Fibroblast of skin of left quadriceps (primary cell): ENCODE data around the gene NGFR.

ENCODE experiments used
- DNase-seq, 2 experiments: peaks; one replicate each; pipeline ENCODE4 v3.0.0-alpha.2; 2013; ENCODE audit warnings: low read depth in 2 of 2

NGFR gene

DNA sequence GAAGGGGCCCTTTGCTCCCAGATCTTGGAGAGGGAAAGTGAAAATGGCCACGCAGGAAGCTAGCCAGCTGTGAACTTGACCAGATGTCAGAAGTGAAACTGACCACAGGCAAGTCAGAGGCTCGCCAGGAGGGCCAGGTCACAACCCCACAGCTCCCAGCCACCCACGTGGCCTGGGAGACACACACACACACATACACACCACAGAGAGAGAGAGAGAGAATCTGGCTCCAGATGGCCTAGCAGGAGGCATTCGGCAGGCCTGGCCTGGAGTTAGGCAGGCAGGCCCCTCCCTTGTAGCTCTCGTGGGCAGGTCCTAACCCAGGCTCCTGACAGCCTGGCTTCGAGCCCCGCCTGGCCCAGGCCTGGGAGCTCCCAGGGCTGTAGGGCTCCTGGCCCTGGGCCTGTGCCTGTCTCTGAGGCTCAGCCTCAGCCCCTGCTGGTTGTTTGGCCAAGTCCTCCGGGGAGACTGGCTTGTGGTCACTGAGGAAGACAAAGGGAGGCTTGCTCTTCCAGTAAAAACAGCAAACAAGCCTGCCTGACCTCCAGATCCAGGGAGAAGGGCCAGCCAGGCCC is 20.2 kb downstream of the NGFR start:
- peak; percentile 51 to 62 for DNase-seq

DNA sequence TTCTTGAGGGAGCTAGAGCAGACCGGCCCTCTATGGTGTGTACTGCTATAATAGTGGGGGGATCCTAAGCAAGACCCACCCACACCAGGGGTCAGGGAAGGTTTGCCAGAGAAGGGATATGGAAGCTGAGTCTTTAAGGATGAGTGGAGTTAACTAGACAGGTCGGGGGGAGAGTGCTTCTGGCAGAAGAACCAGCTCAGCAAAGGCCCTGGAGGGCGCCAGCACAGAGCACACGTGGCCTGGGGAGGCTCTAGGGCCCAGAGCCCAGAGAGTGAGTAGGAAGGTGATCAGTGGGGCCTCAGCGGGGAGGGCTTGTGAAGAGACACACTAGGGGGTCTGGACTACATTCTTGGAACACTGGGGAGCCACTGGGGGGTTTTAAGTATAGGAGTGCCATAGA is 21.1 kb downstream of the NGFR start:
- no peak for DNase-seq

DNA sequence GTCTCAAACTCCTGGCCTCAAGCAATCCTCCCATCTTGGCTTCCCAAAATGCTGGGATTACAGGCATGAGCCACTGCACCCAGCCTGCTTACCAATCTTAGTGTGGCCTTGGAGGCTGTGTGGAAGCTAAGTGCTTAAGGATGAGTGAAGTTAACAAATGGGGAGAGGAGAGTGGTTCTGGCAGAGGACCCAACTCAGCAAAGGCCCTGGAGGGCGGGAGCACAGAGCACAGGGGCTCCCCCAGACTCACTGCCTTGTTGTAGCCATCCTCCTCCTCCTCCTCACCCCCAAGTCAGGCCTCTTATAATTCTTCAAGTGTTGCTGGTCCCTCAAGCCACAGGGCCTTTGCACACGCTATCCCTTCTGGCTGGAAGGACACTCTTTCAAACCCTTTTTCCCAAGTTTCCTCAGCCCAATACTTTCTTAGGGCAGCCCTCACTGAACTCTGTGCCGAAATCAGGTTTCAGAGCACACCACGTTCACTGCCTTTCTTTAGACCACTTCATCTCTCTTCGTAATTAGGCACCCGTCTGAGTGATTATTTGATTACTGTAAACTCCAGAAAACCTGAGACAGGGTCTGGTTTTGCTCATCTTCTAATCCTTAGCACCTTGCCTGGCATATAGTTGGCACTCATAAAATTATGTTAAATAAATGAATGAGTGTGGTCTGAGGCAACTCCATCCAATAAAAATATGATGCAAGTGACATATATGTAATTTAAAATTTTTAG is 23.4 kb downstream of the NGFR start:
- no peak for DNase-seq

DNA sequence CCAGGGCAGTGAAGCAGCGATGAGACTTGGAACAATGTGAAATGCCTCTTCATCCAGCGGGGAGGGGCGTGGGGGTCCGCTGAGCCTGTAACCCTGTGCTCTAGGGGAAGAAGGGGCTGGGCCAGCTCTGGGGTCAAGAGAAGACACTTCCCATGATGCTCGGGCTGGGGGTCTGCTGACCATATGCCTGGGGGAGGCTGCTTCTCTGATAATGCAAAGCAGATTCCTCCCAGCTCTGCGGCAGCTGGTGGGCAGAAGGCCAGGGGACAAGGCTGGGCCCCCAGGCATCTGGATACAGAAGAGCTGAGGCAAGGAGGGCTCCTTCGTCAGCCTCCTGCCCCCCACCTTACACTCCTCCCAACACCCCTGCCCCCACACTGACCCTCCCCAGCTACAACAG is 24.7 kb downstream of the NGFR start:
- no peak for DNase-seq

DNA sequence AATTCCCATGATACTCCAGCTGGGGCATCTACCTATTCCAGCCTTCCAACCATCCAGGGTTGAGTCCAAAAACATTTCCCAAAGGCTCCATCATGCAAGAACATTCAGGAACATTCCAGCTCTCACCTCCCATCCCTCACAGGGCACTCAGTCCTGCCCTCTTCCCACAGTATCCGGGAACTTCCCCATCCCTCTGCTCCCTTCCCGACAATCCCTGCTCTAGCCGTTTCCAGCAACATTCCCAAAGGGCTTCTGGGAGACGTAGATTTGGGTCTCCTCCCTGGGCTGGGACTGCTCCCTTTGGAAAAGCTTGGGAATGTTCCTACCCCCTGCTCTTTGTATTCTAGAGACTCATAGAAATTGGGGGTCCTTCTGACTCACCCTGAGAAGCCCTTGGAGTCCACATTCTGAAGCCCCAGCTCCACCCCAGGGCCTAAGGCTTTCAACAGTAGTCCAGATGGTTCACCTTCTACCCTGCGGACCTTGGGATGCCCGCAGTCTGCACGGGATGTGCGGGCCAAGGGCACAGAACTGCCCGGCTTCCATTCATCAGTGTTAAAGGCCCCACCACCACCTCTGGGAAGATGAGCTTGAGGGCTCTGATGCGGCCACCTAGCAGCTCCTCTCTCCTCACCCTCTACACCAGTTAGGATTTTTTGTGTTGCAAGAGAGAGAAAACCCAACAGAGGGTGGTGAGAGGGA is 25.4 kb downstream of the NGFR start:
- DNase-seq = no peak

DNA sequence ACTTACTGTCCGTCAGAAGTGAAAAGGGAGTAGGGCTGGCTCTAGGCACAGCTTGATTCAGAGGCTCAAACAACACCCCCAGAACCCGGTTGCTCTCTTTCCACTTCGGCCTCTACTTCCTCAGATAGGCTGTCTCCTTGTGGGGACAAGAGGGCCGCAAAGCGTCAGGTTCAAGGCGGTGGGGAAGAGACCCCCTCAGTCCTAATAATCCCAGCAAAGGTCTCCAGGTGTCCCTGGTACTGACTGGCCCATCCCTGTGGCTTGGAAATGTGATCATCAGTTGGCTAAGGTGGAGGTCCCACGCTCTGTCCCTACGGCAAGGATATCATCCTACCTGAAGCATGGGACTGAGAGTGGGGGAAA is 26.0 kb downstream of the NGFR start:
- DNase-seq = no peak

DNA sequence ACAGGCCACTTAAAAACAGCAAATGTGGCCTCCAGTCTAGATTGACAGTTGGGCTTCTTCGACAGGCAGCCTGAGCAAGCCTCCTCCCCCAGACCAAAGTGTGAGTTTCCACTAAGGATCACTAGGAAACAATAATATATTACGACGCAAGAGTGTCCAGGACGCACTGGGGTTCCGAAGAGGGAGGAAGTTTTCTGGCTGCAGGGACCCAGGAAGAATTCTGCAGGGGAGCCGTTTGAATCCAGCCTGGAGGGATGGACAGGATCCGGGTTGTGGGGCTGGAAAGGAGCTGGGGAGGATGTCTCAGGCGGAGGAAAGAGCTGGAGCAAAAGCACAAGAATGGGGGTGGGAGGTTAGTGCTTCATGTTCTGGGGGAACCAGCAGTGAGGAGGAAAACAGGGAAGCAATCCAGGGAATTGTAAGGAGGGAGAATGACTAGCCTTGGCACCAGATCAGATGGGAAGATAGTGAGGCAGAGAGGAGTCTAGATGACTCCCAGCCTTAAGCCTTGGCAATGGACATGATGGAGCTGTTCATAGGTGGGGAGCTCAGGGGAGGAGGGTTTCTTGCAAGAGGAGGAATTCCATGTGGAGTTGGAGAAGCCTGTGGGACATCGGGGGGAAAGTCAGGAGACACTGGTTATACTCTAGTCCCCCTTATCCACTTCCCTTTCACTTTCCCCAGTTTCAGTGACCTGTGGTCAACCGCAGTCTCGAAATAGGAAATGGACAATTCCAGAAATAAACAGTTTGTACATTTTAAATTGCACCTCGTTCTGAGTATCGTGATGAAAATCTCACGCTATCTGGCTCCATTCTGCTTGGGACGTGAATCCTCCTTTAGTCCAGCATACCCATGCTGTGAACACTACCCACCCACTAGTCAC is 26.6 kb downstream of the NGFR start:
- DNase-seq = no peak

DNA sequence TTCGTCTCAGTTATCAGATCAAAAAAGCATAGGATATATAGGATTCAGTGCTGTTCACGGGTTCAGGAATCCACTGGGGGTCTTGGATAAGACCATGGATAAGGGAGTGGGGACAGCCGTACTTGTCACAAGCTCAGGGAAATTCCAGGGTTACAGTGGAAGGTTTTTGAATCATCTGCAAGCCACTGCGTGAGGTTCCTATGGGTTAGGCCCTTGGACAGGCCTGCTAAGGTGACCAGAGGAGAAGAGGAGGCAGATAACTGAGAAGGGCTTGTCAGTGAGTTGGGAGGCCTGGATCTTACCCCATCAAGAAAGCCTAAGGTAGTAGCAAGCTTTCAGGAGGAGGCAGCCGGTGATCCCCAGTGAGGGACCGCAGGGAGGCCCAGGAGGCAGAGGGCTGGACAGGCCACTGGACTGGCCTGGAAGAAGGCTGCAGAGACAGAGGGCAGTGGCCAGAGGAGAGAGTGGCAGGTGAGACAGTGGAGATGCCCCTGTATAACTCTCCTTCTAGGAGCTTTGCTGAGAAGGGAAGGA is 27.3 kb downstream of the NGFR start:
- no peak for DNase-seq

DNA sequence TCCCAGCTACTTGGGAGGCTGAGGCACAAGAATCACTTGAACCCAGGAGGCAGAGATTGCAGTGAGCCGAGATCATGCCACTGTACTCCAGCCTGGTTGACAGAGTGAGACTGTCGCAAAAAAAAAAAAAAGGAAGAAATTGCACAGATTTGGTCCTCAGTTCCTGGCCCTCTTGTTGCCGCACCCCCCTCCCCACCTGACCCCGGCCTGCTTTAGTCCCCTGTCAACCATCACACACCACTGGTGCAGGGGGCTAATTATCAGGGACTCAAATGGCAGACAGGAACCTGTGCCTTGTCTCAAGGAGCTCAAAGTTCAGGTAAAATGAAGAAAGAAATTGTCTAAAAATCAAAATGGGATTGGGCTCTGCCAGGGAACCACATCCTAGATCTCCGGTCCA is 28.1 kb downstream of the NGFR start:
- no peak for DNase-seq

DNA sequence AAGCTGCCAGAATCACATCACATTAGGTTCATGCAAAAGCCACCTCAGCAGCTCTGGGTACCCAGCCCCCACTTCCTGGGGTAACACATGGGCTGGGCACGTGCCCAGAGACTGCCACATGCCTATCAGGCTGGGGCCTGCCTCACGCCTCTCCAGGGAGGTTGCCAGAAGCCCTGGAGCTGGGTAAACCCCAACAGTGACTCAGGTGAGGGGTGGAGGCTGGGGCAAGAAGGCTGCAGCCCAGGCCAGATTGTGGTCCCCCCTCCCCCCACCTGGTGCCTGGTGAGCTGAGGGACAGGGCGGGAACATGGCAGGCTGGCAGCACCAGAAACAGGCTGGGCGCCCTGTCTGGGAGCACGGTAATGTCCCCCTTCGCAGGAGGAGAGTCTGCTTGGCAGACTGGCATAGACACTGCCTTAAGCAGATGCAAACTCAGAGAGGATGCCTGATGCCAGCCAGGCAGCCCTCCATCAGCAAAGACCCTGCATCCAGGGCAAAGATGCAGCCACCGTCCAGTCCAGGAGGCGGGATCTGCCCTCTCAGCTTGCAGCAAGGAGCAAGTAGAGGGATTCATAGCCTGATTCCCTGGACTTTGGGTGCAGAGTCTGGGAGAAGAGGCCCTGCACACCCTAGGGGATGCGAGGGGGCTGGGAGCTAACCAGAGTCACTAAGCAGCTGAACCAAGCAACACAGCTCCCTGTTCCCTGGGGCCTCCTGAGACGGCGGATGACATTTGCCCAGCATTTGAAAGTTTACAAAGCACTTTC is 28.8 kb downstream of the NGFR start:
- no peak for DNase-seq

DNA sequence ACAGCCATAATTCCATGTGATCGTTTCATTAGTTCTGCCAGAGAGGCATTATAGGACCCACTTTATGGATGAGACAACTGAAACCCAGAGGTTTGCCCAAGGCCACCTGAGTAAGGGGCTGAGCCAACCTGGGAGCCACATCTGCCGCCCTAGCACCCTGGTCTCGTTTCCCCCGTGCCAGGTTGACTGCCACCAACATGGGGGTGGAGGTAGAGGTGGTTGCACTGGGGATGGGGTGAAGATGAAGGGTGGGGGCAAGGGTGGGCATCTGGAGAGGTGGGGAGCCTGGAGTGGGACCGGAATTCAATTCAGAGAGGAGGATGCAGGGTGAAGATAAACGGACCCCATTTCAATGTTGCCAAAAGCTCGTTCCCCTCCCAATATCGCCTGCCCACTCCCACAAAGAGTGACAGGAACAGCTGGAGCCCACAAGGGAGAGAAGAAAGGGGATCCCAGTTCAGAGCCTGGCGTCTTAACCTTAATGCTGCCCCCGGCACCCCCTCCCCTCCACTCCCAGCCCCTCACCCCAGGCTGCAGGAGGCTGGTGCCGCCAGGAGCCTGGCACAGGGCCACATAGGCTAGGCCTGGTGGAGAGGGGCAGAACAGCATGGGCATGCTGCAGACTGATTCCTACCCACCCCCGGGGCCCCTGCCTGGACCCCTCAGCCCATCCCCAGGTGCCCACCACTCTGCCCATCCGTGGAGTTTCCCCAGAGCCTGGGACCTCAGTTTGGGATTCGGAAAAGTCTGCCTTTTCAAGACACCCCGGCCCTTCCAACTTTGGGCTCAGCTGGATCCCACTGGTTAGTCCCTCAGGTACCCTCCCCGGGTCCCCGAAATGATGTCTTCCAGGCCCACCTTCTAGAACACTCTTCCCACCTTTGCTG is 29.6 kb downstream of the NGFR start:
- DNase-seq = no peak

DNA sequence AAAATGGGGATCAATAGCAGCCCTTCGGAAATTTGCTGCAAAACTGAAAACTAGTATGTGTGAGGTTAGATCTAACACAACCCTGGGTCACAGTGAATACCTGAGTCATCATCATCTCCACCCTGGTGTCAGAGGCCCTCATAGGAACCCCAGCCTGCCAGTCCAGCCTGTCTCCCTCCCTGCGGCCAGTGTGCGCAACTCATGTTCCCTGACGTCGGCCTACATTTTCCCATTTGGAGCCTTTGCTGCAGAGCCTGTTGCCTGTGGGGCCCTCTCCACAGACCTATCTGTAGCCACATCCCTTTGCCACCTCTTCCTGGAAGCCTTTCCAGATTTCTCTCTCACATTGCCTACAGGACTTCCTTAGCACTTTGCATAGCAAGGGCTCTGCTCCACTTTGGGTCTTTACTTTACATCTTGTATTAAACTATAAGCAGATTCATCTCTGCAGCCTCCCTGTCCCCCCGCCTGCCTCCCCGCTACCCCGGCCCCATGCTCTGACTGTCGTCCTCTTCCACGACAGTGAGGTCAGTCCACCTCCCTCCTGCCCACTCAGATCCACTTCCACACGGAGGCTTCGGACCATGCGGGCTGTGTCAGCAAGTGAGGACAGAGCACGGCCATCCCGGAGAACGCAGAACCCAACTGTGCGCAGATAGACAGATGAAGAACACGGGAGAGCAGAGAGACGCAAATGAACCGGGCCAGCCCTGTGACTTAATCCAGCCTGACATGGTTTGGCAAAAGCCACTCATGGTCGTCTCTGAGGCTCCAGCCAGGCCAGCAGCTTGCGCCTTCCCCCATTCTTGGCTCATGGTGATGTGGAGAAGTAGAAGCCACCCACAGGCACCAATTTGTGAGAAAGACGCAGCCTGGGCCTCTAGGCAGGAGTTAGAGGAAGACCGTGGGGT is 31.0 kb downstream of the NGFR start:
- DNase-seq = no peak

DNA sequence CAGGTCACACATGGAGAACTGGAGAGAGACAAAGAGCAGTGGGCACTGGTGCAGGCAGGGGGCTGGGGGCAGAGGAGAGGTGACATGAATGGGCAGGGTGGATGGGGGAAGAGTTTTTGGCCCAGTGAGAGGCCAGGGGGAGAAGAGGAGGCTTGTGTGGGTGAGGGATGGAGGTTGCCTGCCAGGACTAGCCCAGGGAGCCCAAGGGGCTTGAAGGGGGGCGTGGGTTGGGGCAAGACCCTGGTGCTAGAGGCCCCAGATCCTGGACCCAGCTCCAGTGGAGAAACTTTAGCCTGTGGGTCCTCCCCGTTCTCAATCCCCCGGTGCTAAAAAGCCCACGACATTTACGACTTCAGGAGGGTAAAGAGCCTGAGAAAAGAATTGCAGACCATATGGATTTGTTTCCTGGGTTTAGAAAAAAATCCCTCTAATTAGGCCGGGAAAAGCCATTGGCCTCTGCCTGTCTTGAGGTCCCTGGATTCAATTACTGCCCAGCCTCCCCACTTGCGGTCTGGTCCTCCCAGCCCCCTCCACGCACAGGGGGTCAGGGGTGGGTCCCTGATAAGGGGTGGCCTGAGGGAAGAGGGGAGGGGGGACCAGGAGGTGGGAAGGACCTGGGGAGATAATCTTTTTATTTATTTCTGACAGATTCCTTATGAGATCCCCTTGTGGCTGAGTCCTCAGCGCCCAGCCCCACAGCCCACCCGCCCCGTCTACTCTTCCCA is 33.0 kb downstream of the NGFR start:
- no peak for DNase-seq

DNA sequence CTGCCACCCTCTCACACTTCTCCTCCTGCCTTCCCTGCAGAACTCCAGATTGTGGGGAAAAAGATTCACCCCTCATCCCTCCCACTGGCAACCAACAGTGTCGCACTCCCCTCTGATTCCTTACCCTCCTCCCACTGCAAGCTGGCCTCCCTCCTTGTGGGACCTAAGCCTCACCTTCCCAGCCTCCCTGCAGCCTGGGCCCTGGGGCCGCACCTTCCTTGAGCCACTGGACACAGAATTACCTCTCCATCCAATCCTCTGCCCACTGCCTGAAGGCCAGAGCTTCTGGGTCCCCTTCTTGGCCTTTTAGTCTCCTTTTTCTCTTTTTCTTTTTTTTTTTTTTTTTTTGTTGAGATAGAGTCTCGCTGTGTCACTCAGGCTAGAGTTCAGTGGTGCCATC is 33.9 kb downstream of the NGFR start:
- DNase-seq = no peak

DNA sequence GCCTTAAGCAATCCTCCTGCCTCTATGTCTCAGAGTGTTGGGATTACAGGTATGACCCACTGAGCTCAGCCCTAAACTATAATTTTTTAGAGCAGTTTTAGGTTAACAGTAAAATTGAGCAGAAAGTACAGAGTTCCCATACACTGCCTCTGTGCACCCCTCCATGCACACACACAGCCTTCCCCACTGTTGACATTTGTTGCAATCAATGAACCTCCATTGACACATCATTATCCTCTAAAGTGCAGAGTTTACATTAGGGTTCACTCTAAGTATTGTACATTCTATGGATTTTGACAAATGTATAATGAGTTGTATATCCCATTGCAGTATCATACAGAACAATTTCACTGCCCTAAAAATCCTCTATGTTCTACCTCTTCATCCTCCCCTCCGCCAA is 35.0 kb downstream of the NGFR start:
- DNase-seq = no peak

DNA sequence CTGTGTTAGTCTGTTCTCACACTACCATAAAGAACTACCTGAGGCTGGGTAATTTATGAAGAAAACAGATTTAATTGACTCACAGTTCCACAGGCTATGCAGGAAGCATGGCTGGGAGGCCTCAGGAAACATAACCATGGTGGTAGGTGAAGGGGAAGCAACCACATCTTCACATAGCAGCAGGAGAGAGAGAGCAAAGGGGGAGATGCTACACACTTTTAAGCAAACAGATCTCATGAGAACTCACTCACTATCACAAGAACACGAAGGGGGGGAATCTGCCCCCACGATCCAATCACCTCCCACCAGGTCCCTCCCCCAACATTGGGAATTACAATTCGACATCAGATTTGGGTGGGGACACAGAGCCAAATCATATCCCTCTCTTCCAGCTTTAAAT is 48.8 kb downstream of the NGFR start:
- DNase-seq = no peak

DNA sequence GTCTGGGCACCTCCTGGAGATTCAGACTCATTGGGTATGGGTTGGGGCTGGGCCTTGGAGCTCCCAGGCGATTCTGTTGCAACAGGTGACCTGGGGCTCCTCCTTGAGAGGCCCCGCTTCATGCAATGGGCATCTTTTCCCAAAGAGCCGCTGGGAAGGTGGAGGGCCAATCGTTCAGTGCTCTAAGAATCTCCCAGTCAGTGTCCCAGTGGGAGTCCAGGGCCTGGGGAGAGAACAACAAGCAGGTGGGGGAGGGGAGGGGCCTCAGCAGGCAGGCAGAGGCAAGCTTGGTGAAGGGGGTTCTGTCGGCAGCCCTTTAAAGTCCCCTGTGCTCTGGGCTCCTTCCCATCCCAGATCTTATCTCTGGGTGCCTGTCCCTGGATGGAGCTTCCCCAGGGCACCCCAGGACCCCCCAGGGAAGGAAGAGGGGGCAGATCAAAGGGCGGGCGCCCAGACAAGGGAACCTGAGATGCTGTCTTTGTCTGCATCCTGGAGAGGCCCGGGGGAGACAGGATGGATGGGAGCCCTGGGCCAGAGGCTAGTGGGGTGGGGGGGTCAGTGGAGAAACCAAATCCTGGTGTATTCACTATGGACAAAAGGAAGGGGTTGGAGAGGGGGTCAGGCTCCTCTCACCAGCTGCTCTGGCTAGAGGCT is 50.0 kb downstream of the NGFR start:
- DNase-seq = no peak
